ENCODE measurements around the gene NKD1. TPM values are rescaled to one million over a fixed set of nuclear protein-coding genes. Genes with fewer than 3 reads are reported as not detected.

Gene NKD1
- total RNA-seq, 1 donor from 2014 or later: 1.7 TPM

GRCh38 chr16:50638816-50639670 is 90.8 kb downstream of the NKD1 start:
- Histone ChIP-seq H3K4me3 (no peak overlapping the region), H3K4me1 (no peaks in the 10 kb centered on the region), H3K27me3 (no peaks in the 10 kb centered on the region), H3K36me3 (no peaks in the 10 kb centered on the region), H3K9me3 (no peaks in the 10 kb centered on the region), H3K27ac (no peak overlapping the region)
- TF ChIP-seq CTCF (IDR thresholded peaks at IDR 0.05) (no peak), POLR2A (IDR thresholded peaks at IDR 0.05) (no peak), POLR2AphosphoS5 (IDR thresholded peaks at IDR 0.05; ENCODE audit: insufficient read depth in 1 of 2, low read depth in 1 of 2) (no peak)
- DNase-seq (ENCODE audit: extremely low spot score in 2 of 2): no peak
- intact Hi-C loops (cut with DNase I): no loop called here

GRCh38 chr16:50640391-50640790 is 92.2 kb downstream of the NKD1 start:
- TF ChIP-seq POLR2A (IDR thresholded peaks at IDR 0.05) (no peak), CTCF (IDR thresholded peaks at IDR 0.05) (no peak), POLR2AphosphoS5 (IDR thresholded peaks at IDR 0.05; ENCODE audit: insufficient read depth in 1 of 2, low read depth in 1 of 2) (no peak)
- no peaks in the 10 kb centered on the region for H3K27me3 ChIP-seq
- intact Hi-C loops (cut with DNase I): no loop called here
- H3K4me1 ChIP-seq: no peaks in the 10 kb centered on the region
- DNase-seq (ENCODE audit: extremely low spot score in 2 of 2): no peak
- no peak overlapping the region for H3K4me3 ChIP-seq
- no peaks in the 10 kb centered on the region for H3K9me3 ChIP-seq
- no peaks in the 10 kb centered on the region for H3K36me3 ChIP-seq
- no peak overlapping the region for H3K27ac ChIP-seq

- H3K36me3 ChIP-seq: no peaks in the 10 kb centered on the region
- intact Hi-C loops (cut with DNase I): no loop called here
- TF ChIP-seq POLR2A (IDR thresholded peaks at IDR 0.05): no peak
- no peak for TF ChIP-seq CTCF (IDR thresholded peaks at IDR 0.05)
- TF ChIP-seq POLR2AphosphoS5 (IDR thresholded peaks at IDR 0.05; ENCODE audit: insufficient read depth in 1 of 2, low read depth in 1 of 2): no peak
- H3K27me3 ChIP-seq: no peaks in the 10 kb centered on the region
- no peaks in the 10 kb centered on the region for H3K4me1 ChIP-seq
- no peak overlapping the region for H3K27ac ChIP-seq
- DNase-seq (ENCODE audit: extremely low spot score in 2 of 2): no peak
- H3K4me3 ChIP-seq: no peak overlapping the region
- no peaks in the 10 kb centered on the region for H3K9me3 ChIP-seq
Measured at GRCh38 chr16:50640919-50641817, 93.0 kb downstream of the NKD1 start.

GRCh38 chr16:50641818-50642187 is 93.6 kb downstream of the NKD1 start:
- no peaks in the 10 kb centered on the region for H3K36me3 ChIP-seq
- DNase-seq (ENCODE audit: extremely low spot score in 2 of 2): no peak
- no peak overlapping the region for H3K27ac ChIP-seq
- no peak overlapping the region for H3K4me3 ChIP-seq
- no peaks in the 10 kb centered on the region for H3K4me1 ChIP-seq
- no peaks in the 10 kb centered on the region for H3K27me3 ChIP-seq
- no peaks in the 10 kb centered on the region for H3K9me3 ChIP-seq
- TF ChIP-seq POLR2A (IDR thresholded peaks at IDR 0.05) (no peak), POLR2AphosphoS5 (IDR thresholded peaks at IDR 0.05; ENCODE audit: insufficient read depth in 1 of 2, low read depth in 1 of 2) (no peak), CTCF (IDR thresholded peaks at IDR 0.05) (no peak)
- intact Hi-C loops (cut with DNase I): no loop called here

Data from vagina (tissue), 2 donors.